GM19438 (cell line): Measurements from ENCODE around the gene SMS.
"Not testable (repeated sequence)": the region's sequence is repeated elsewhere in the genome, so short reads cannot be mapped to it uniquely, and the experiment has no call there.

ENCODE experiments used
- ATAC-seq: cut with Tn5 transposase; IDR thresholded peaks from one replicate; pipeline ENCODE4 v1.9.1; 2021; ENCODE audit warnings: low read depth; ENCODE audit not compliant: unreplicated experiment

SMS gene

DNA sequence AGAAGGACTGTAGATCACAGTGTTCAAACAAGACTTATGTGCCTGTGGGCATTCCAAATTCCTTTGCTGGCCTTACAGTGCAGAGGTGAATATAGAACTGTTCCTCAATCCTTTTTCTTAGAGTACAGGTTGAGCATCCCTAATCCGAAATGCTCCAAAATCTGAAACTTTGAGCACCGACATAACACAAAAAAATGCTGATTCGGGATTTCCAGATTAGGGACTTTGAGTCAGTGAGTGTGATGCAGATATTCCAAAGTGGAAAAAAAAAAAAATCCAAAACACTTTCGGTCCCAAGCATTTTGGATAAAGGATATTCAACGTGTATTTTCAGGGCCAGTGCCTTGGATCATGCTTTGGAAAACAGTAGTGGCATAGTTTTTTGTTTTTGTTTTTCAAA is 9.2 kb downstream of the SMS start:
- ATAC-seq, result no peak

GRCh38 chrX:21950557-21950956 is 10.0 kb downstream of the SMS start:
- ATAC-seq, result not testable (repeated sequence)

- no peak for ATAC-seq
Observed at GRCh38 chrX:21952624-21953023, 12.1 kb downstream of the SMS start.

DNA sequence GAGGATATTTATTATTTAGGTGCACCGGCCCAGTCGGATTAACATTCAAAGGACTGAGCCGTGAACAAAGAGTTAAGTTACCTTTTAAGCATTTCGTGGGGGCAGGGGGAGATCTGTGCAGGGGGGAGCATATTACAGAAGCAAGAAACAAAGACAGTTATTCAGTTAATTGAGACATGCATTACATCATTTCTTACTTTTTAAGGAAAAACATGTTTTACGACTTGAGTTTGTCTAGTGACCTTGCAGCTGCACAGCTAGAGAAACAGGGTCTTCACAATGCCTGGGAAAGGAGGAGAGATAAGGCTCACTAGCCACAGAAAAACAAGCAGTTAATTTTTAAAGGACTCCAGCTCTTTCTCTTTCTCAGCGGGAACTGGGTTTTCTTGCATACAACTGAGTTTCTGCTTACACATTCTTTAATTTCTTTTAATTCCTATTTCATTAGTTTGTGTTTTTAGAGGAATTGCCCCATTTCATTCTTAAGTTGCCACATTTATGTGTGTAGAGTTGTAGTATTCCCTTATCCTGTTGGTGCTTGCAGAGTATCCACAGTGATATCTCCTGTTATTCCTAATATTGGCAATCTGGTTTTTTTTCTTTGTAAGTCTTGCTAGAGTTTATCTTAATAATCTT is 12.8 kb downstream of the SMS start:
- not testable (repeated sequence) for ATAC-seq

DNA sequence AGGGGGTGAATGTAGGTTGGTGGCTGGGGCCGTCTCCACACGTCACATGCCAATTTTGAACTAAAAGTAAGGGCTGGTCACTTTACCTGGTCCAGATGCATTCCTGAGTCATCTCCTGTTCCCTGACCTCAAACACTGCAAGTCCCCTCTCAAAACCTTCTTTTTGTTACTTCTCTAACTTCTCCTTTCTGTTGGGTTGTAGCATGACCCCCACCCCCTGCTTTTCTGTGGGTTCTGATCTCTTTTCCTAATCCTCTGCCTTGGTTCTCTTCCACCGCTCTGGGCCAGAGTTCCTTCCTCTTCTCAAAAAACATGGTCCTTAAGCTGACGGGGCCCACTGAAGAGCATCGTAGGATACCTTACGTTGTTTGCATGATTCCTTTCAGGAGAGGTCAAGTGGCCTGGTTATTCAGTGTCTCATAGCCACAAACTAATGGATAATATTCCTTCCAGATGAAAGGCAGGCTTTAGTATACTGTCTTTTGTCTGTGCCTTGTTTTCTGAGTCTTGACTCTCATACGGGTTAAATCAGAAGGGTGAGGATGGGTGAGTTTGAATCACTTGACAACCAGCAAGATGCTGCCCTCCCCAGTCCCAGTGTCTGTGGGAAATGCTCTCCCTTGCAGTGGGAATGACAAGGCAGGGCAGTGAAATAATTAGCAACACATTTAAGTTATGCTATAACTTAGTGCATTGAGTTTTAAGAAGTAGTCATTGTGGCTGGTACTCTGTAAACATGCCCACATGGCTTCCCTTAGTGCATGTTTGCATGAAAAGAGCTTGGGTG is 15.1 kb downstream of the SMS start:
- ATAC-seq, result no peak

GRCh38 chrX:21956783-21957182 is 16.3 kb downstream of the SMS start:
- ATAC-seq, result no peak

- ATAC-seq, result no peak
Observed at GRCh38 chrX:21958187-21958586, 17.7 kb downstream of the SMS start.

- ATAC-seq, result no peak
Observed at GRCh38 chrX:21958916-21959315, 18.4 kb downstream of the SMS start.

- ATAC-seq, result no peak
Observed at GRCh38 chrX:21959362-21960051, 19.0 kb downstream of the SMS start.

DNA sequence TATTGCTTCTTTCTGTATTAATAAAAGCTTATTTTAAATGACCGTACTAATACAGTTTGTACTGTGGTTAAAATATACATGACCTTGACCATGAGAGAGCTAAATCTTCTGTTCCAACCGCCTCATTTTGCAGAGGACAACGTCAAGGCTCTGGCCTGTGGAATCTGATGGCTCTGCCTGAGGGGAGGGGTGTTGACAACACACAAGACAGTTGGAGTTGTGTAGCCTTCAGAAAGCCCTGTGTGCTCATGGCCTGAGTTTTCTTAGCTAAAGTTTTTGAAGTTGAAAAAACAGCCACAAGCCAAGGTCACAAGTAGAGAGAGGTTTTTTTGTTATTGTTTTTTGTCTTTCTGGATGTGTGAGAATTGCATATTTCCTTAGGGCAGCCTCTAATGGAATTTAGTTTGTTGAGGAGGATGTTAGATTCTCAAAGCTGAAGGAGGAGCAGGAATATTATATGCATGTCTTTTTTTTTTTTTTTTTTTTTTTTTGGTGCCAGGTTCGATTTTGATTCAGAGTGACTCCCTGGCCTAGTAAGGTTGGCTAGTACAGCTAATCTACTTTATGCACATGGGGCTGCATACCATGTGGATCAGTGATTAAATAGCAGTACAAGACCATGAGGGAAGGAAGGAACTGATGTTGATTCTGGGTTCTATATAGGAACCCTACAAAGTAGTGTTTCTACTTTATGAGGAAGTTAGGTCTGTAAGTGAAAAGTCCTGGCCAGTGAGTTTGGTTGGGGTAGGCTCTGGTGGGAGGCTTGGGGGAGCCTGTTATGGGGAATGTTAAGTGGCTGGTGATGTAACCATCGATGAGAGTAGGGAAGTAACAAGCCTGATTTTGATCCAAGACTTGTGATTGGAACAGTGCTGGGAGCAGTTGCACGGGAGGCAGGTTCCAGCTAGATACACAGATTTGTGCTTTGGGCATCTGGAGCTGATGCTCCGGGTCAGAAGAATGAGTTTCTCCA is 20.3 kb downstream of the SMS start:
- ATAC-seq, result no peak

- no peak for ATAC-seq
Observed at GRCh38 chrX:21962361-21962760, 21.9 kb downstream of the SMS start.

DNA sequence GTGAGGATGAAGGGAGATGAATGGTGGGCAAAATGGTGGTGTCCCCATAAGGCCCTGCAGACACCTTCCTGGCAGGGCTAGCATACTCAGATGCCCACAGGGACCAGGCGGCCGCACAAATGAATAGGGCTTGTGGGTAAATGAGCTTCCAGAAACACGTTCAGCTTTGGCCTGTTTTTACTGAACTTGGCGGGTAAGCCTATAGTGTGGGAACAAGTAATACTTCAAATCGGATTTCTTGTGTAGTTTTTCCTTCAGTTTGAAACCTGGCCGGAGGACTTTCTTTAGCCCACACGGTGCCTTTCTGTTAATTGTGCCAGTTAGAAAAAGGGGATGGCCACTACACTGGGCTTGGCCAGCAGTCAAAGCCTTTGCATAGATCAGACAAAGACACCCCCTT is 22.8 kb downstream of the SMS start:
- no peak for ATAC-seq

- no peak for ATAC-seq
Observed at GRCh38 chrX:21963731-21964405, 23.4 kb downstream of the SMS start.

GRCh38 chrX:21966866-21967265 is 26.4 kb downstream of the SMS start:
- ATAC-seq, result no peak

DNA sequence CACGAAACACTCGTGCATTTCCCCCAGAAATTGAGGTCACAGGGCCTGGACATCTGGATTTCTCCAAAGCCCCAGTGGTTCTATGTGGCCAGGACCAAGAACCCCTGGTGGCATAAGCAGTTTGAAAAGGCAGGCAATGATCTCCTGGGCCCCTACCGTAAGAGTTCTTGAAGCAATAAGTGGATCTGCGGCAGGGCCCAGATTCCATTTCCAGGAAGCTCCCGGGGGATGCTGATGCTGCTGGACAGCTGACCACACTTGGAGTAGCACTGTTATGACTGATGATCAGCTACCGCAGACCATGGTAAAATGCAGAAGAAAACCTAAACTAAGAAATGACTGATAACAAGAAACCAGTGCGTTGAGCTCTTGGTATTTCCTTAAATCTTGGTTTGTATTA is 27.8 kb downstream of the SMS start:
- no peak for ATAC-seq

DNA sequence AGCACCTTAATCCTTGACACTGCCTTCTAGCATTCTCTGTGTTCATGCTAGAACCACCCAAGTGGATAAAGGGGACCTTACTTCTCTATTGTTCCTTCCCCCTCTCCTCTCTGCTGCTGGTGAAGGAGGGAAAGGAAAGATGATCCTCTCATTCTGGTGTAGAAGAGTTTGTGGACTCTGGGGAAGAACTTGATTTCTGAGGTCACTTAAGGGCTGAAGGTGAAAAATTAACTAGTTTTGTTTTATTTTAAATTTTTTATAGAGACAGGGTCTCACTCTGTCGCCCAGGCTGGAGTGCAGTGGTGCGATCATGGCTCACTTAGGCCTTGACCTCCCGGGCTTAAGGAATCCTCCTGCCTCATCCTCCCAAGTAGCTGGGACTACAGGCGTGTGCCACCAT is 29.8 kb downstream of the SMS start:
- no peak for ATAC-seq

DNA sequence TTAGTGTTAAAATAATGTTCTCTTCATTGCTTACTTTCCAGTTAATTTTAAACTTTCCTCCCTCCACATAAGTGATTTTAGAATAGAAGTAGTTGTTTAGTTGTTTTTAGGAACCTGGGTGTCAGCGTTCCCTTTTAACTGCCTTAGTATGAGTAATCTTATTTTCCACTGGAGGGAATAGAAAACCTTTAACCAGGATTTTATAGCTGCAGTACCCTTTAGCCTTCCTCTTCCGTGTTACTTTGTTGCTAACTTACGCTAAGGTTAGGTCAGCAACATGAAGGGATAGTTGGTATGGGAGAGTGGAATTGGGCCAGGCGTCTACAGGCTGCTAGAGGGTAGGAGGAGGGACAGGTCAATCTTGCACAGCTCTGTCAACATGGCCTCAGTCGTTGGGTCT is 31.5 kb downstream of the SMS start:
- no peak for ATAC-seq

DNA sequence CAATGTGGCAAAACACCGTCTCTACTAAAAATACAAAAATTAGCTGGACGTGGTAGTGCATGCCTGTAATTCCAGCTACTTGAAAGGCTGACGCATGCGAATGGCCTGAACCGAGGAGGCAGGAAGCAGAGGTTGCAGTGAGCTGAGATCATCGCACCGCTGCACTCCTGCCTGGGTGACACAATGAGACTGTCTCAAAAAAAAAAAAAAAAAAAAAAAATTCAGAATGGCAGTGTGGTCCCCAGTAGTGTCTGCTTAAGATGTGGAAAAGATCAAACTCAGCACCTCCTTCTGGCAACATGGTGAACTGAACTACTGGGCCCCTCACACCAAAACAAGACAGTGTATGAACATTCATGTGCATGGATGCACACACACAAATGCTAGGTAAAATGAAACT is 32.2 kb downstream of the SMS start:
- ATAC-seq, result no peak

GRCh38 chrX:21973321-21974010 is 33.0 kb downstream of the SMS start:
- no peak for ATAC-seq

DNA sequence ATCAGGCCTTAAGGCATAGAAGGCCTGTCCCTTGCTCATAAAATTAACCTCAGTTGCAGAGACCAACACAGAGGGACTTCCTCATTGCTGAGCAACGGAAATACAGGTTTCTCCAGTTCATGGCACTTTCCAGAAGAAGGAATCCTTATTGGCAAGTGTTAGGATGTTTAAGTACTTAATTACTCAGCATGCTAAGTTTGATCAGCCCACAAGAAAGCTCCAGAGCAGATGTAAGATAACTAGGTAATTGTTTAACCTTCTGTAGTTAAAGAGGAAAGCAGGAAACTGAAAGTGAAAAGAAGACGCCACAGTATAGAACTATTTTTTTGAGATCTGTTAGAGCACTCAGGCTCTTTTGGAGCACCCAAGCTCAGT is 33.5 kb downstream of the SMS start:
- peak; percentile 90 for ATAC-seq
